Brain microvascular endothelial cell (primary cell): ENCODE data around the gene PDLIM4.

ENCODE experiments used
- DNase-seq: peaks from one replicate; pipeline ENCODE4 v3.0.0-alpha.2; 2020
- H3K27ac ChIP-seq: fragments of 250-450 bp; sonication (Bioruptor Pico); 2 replicates; pipeline ENCODE4 v1.5.1; 2020; ENCODE audit warnings: mild to moderate bottlenecking, moderate library complexity
- H3K27me3 ChIP-seq: fragments of 250-450 bp; sonication (Bioruptor Pico); replicated peaks from 2 replicates; pipeline ENCODE4 v1.5.1; 2020; ENCODE audit warnings: mild to moderate bottlenecking
- H3K36me3 ChIP-seq: fragments of 250-450 bp; sonication (Bioruptor Pico); replicated peaks from 2 replicates; pipeline ENCODE4 v1.5.1; 2020; ENCODE audit warnings: mild to moderate bottlenecking
- H3K4me3 ChIP-seq: 2 replicates; pipeline ENCODE4 v1.5.1; 2011; ENCODE audit warnings: low read depth, mild to moderate bottlenecking, control low read depth, low read length, moderate library complexity
- in situ Hi-C: cut with HindIII; loops from 2 replicates; pipeline ENCODE4 v1.10.0; 2017; ENCODE audit warnings: low sequenced_read_pairs, low pct_ligation_motif_present
- TF ChIP-seq, protein P1 (sequence below): IDR thresholded peaks from 2 replicates; pipeline ENCODE4 v1.5.1; 2011; ENCODE audit warnings: low read depth, mild to moderate bottlenecking, moderate library complexity, low read length, control low read depth, inconsistent platforms; ENCODE audit errors: missing control alignments

PDLIM4 gene

GRCh38 chr5:132291026-132291425 lies 33.5 kb downstream of the PDLIM4 start:
- DNase-seq = no peak
- H3K27me3 ChIP-seq = no peaks in the 10 kb centered on the region
- no peak overlapping the region for H3K4me3 ChIP-seq
- in situ Hi-C loops = no loop called here
- H3K36me3 ChIP-seq = no peaks in the 10 kb centered on the region
- no peak overlapping the region for H3K27ac ChIP-seq
- TF ChIP-seq, protein P1, sequence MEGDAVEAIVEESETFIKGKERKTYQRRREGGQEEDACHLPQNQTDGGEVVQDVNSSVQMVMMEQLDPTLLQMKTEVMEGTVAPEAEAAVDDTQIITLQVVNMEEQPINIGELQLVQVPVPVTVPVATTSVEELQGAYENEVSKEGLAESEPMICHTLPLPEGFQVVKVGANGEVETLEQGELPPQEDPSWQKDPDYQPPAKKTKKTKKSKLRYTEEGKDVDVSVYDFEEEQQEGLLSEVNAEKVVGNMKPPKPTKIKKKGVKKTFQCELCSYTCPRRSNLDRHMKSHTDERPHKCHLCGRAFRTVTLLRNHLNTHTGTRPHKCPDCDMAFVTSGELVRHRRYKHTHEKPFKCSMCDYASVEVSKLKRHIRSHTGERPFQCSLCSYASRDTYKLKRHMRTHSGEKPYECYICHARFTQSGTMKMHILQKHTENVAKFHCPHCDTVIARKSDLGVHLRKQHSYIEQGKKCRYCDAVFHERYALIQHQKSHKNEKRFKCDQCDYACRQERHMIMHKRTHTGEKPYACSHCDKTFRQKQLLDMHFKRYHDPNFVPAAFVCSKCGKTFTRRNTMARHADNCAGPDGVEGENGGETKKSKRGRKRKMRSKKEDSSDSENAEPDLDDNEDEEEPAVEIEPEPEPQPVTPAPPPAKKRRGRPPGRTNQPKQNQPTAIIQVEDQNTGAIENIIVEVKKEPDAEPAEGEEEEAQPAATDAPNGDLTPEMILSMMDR = no peak

DNA sequence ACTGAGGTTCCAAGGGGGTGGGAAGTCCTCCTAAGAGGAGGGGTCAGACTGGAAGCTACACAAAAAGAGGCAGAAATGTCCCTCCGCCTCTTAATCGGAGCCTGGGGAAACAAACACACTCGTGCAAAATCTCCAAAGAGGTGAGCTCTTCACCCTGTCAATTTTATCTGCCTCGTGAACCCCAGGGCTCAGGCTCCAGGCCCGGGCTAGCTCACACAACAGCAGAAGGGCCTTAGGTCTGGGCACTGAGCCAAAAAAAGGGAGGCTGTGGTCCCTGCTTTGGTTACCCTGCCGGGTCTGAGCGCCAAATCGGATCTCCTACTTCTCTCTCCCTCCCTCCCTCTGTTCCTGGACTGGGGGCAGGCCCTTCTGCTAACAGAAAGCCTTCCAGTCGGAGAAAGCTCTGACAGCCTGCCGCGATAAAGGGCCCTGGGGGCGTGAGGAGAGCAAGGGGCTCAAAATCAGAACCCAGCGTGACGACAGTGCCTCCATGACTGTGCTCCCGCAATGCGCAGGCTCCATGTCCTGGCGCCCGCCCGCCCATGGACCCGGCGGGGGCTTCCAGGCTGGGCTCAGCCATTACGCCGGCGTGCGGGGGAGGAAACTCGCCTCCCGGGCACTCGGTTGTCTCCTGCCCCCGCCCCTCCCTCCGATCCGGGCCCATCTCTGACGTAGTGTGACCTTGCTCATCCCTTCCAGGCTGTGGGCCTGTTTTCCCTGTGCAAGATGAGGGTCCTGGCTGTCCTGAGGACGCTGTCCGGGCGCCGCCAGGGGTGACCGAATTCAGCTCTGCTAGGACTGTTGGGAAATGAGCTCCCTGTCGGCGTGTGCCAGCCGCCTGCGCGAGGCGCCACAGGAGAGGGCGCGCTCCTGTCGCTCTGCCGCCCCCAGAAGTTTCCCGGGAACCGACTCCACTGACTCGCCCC lies 35.8 kb downstream of the PDLIM4 start:
- peak; percentile 85 for DNase-seq
- TF ChIP-seq, protein P1 = peak; percentile 27
- Histone ChIP-seq H3K4me3 (peak overlapping the region; percentile 80), H3K27ac (peak overlapping the region; percentile 94), H3K36me3 (no peaks in the 10 kb centered on the region), H3K27me3 (no peaks in the 10 kb centered on the region)
- in situ Hi-C loops = no loop called here

GRCh38 chr5:132293992-132294727 lies 36.7 kb downstream of the PDLIM4 start, which contains the start of gene SLC22A4:
SLC22A4 (plus strand) TSS chr5:132294394; CDS start chr5:132294617, 223 bp downstream.
- H3K36me3 ChIP-seq = no peaks in the 10 kb centered on the region
- peak within 1 kb of the TSS; percentile 80 for H3K4me3 ChIP-seq
- in situ Hi-C loops = no loop called here
- TF ChIP-seq, protein P1 = no peak
- DNase-seq = peak; percentile 93
- no peaks in the 10 kb centered on the region for H3K27me3 ChIP-seq
- H3K27ac ChIP-seq = peak within 1 kb of the TSS; percentile 94

DNA sequence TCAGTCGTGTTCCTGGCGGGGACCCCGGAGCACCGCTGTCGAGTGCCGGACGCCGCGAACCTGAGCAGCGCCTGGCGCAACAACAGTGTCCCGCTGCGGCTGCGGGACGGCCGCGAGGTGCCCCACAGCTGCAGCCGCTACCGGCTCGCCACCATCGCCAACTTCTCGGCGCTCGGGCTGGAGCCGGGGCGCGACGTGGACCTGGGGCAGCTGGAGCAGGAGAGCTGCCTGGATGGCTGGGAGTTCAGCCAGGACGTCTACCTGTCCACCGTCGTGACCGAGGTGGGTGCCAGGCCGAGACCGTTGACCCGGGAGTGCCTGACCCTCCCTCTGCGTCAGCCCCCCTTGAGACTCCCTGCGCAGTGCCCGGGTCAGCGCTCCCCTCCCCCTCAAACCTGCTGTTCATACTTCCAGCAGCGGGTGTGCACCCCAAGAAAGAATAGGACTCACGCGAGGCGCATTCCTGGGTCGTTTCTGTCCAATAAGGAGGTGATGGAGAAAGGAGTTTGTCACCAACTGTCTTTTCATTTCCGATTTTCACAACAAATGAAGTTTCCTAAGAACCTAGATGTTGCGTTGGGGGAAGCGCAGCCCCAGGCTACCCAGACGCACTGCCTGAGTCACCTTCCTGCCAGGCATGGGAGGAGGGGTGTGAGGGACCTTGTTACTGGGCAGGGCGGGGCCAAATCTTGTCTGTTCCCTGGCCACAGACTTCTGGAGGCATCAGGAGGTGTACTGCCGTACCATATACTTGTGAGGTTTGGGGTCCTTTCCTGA lies 37.4 kb downstream of the PDLIM4 start:
- peak; percentile 82 for DNase-seq
- Histone ChIP-seq H3K4me3 (peak overlapping the region; percentile 80), H3K27me3 (no peaks in the 10 kb centered on the region), H3K27ac (peak overlapping the region; percentile 94), H3K36me3 (no peaks in the 10 kb centered on the region)
- in situ Hi-C loops = no loop called here
- TF ChIP-seq, protein P1 = no peak

GRCh38 chr5:132295505-132296411 lies 38.3 kb downstream of the PDLIM4 start:
- H3K36me3 ChIP-seq = no peaks in the 10 kb centered on the region
- peak overlapping the region; percentile 80 for H3K4me3 ChIP-seq
- TF ChIP-seq, protein P1 = no peak
- H3K27ac ChIP-seq = peak overlapping the region; percentile 94
- DNase-seq = no peak
- no peaks in the 10 kb centered on the region for H3K27me3 ChIP-seq
- in situ Hi-C loops = no loop called here
